ENCODE measurements around the gene ANGPTL4.

The ANGPTL4 gene

GRCh38 chr19:8421484-8422461 lies 57.8 kb downstream of the ANGPTL4 start:
- DNase-seq, result no peak

- DNase-seq, result no peak
These were observed 59.9 kb downstream of the ANGPTL4 start for GRCh38 chr19:8423817-8424223.

Measured in retina (tissue), 1 donor.